ENCODE results near the gene RPEL1. TPM values are rescaled to one million over a fixed set of nuclear protein-coding genes. Genes with fewer than 3 reads are reported as not detected.

RPEL1 gene
- total RNA-seq, 1 experiment from 2014 or later = 0.10 TPM

GRCh38 chr10:103284170-103284569 lies 38.5 kb downstream of the RPEL1 start:
- no peaks in the 10 kb centered on the region for H3K36me3 ChIP-seq (ENCODE audit: control insufficient read depth in 1 of 2, insufficient read depth in 2 of 2, low read length in 2 of 2)
- H3K4me1 ChIP-seq (ENCODE audit: control insufficient read depth in 1 of 2, insufficient read depth in 2 of 2, low read length in 2 of 2) = no peaks in the 10 kb centered on the region
- H3K79me2 ChIP-seq (ENCODE audit: insufficient read depth, low read length) = no peaks in the 10 kb centered on the region
- ChIA-PET POLR2A (interaction anchor here (0.7 kb wide), 1 partner anchor 23 kb away, joined by 3 read pairs; no protein-coding TSS in a partner anchor), CTCF (no interaction called here), RAD21 (ENCODE audit: low non-redundant PET in 1 of 2, low total read pairs in 2 of 2, uncharacterized antibody in 2 of 2, unreplicated experiment in 2 of 2) (no interaction called here)
- no peak overlapping the region for H3K27ac ChIP-seq (ENCODE audit: low read depth, low read length)
- TF ChIP-seq TCF7L2 (IDR thresholded peaks at IDR 0.05; ENCODE audit: borderline replicate concordance, extremely low read depth, insufficient read depth, insufficient read length) = no peak
- TF ChIP-seq YY1 (IDR thresholded peaks at IDR 0.05; ENCODE audit: extremely low read depth, insufficient replicate concordance, low read depth, low read length) = no peak
- TF ChIP-seq ELF1 (IDR thresholded peaks at IDR 0.05; ENCODE audit: borderline replicate concordance, low read depth) = no peak
- no peak for TF ChIP-seq EZH2phosphoT487 (IDR thresholded peaks at IDR 0.05; ENCODE audit: borderline replicate concordance)
- no peak for TF ChIP-seq SP1 (IDR thresholded peaks at IDR 0.05; ENCODE audit: low read depth)
- TF ChIP-seq CBX3 (IDR thresholded peaks at IDR 0.05; ENCODE audit: low read depth) = no peak
- no peak for TF ChIP-seq ZNF274 (IDR thresholded peaks at IDR 0.05; ENCODE audit: low read depth, low read length)
- TF ChIP-seq SIN3A (IDR thresholded peaks at IDR 0.05; ENCODE audit: low read depth) = no peak
- TF ChIP-seq JUND (IDR thresholded peaks at IDR 0.05) = no peak
- no peak for TF ChIP-seq SRF (IDR thresholded peaks at IDR 0.05; ENCODE audit: low read depth)
- no peak for TF ChIP-seq EZH2 (IDR thresholded peaks at IDR 0.05)
- no peak for TF ChIP-seq POLR2A (IDR thresholded peaks at IDR 0.05; ENCODE audit: borderline replicate concordance, extremely low read depth, insufficient read depth, insufficient read length)
- peaks cover 63% of the 10 kb centered on the region for H3K27me3 ChIP-seq (ENCODE audit: insufficient read depth, low read length)
- BruUV-seq (replicated peaks) = no TSS peak
- no peak overlapping the region for H3K4me2 ChIP-seq (ENCODE audit: low read length)
- intact Hi-C loops (cut with micrococcal nuclease) = no loop called here
- H3K9ac ChIP-seq (ENCODE audit: low read length) = no peak overlapping the region
- no peaks in the 10 kb centered on the region for H4K20me1 ChIP-seq (ENCODE audit: insufficient read depth)
- H3K9me2 ChIP-seq (ENCODE audit: insufficient read depth) = no peaks in the 10 kb centered on the region
- no peak overlapping the region for H2AFZ ChIP-seq (ENCODE audit: low read depth, low read length, poor library complexity, severe bottlenecking)
- ATAC-seq (no peak), DNase-seq (ENCODE audit: low read depth, low spot score) (no peak)
- no peak overlapping the region for H3K4me3 ChIP-seq (replicated peaks in 1 of 2; ENCODE audit: low read depth in 1 of 2, low read length in 2 of 2)
- H3K9me3 ChIP-seq (ENCODE audit: control insufficient read depth in 1 of 2, insufficient read depth in 1 of 2, low read depth in 1 of 2, low read length in 2 of 2) = no peaks in the 10 kb centered on the region

GRCh38 chr10:103287992-103288391 lies 42.3 kb downstream of the RPEL1 start:
- no TSS peak for BruUV-seq (replicated peaks)
- H3K9ac ChIP-seq (ENCODE audit: low read length) = no peak overlapping the region
- no peaks in the 10 kb centered on the region for H3K9me2 ChIP-seq (ENCODE audit: insufficient read depth)
- CTCF ChIA-PET = no interaction called here
- intact Hi-C loops (cut with micrococcal nuclease) = no loop called here
- H3K4me1 ChIP-seq (ENCODE audit: control insufficient read depth in 1 of 2, insufficient read depth in 2 of 2, low read length in 2 of 2) = peaks cover 0 to 4% of the 10 kb centered on the region in 2 experiments; a peak in 2 of 4 replicates
- no peak for ATAC-seq
- POLR2A ChIA-PET = no interaction called here
- DNase-seq (ENCODE audit: low read depth, low spot score) = no peak
- H3K4me2 ChIP-seq (ENCODE audit: low read length) = no peak overlapping the region
- RAD21 ChIA-PET (ENCODE audit: low non-redundant PET in 1 of 2, low total read pairs in 2 of 2, uncharacterized antibody in 2 of 2, unreplicated experiment in 2 of 2) = no interaction called here
- no peak overlapping the region for H3K27ac ChIP-seq (ENCODE audit: low read depth, low read length)
- no peak overlapping the region for H3K4me3 ChIP-seq (replicated peaks in 1 of 2; ENCODE audit: low read depth in 1 of 2, low read length in 2 of 2)
- H3K27me3 ChIP-seq (ENCODE audit: insufficient read depth, low read length) = peaks cover 36% of the 10 kb centered on the region; the same call in 1 of the 2 replicates
- no peak overlapping the region for H2AFZ ChIP-seq (ENCODE audit: low read depth, low read length, poor library complexity, severe bottlenecking)
- H4K20me1 ChIP-seq (ENCODE audit: insufficient read depth) = no peaks in the 10 kb centered on the region
- H3K9me3 ChIP-seq (ENCODE audit: control insufficient read depth in 1 of 2, insufficient read depth in 1 of 2, low read depth in 1 of 2, low read length in 2 of 2) = no peaks in the 10 kb centered on the region
- H3K79me2 ChIP-seq (ENCODE audit: insufficient read depth, low read length) = no peaks in the 10 kb centered on the region
- H3K36me3 ChIP-seq (ENCODE audit: control insufficient read depth in 1 of 2, insufficient read depth in 2 of 2, low read length in 2 of 2) = no peaks in the 10 kb centered on the region
- no peak for TF ChIP-seq CTCF (IDR thresholded peaks at IDR 0.05 in 2 of 3, conservative IDR thresholded peaks at IDR 0.05 in 1 of 3; ENCODE audit: borderline replicate concordance in 1 of 3, insufficient read depth in 1 of 3, low read depth in 2 of 3, low read length in 2 of 3)
- no peak for TF ChIP-seq CBX3 (IDR thresholded peaks at IDR 0.05; ENCODE audit: low read depth)
- no peak for TF ChIP-seq ZNF274 (IDR thresholded peaks at IDR 0.05; ENCODE audit: low read depth, low read length)
- TF ChIP-seq ZFX (IDR thresholded peaks at IDR 0.05) = no peak
- no peak for TF ChIP-seq SRF (IDR thresholded peaks at IDR 0.05; ENCODE audit: low read depth)
- TF ChIP-seq ELF1 (IDR thresholded peaks at IDR 0.05; ENCODE audit: borderline replicate concordance, low read depth) = no peak
- TF ChIP-seq, protein P1, sequence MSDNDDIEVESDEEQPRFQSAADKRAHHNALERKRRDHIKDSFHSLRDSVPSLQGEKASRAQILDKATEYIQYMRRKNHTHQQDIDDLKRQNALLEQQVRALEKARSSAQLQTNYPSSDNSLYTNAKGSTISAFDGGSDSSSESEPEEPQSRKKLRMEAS (IDR thresholded peaks at IDR 0.05) = no peak
- no peak for TF ChIP-seq POLR2A (IDR thresholded peaks at IDR 0.05; ENCODE audit: borderline replicate concordance, extremely low read depth, insufficient read depth, insufficient read length)
- TF ChIP-seq JUND (IDR thresholded peaks at IDR 0.05) = no peak
- TF ChIP-seq RAD21 (IDR thresholded peaks at IDR 0.05; ENCODE audit: low read depth) = no peak
- no peak for TF ChIP-seq SP1 (IDR thresholded peaks at IDR 0.05; ENCODE audit: low read depth)
- TF ChIP-seq, protein P2, sequence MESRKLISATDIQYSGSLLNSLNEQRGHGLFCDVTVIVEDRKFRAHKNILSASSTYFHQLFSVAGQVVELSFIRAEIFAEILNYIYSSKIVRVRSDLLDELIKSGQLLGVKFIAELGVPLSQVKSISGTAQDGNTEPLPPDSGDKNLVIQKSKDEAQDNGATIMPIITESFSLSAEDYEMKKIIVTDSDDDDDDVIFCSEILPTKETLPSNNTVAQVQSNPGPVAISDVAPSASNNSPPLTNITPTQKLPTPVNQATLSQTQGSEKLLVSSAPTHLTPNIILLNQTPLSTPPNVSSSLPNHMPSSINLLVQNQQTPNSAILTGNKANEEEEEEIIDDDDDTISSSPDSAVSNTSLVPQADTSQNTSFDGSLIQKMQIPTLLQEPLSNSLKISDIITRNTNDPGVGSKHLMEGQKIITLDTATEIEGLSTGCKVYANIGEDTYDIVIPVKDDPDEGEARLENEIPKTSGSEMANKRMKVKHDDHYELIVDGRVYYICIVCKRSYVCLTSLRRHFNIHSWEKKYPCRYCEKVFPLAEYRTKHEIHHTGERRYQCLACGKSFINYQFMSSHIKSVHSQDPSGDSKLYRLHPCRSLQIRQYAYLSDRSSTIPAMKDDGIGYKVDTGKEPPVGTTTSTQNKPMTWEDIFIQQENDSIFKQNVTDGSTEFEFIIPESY (IDR thresholded peaks at IDR 0.05; ENCODE audit: extremely low read depth, insufficient replicate concordance, low read length) = no peak
- TF ChIP-seq EZH2phosphoT487 (IDR thresholded peaks at IDR 0.05; ENCODE audit: borderline replicate concordance) = no peak
- no peak for TF ChIP-seq YY1 (IDR thresholded peaks at IDR 0.05; ENCODE audit: extremely low read depth, insufficient replicate concordance, low read depth, low read length)

Data from HCT116 (cell line).